Renal pelvis (tissue), 4 donors: ENCODE data around the gene PDZRN3. TPM values are rescaled to one million over a fixed set of nuclear protein-coding genes. Genes with fewer than 3 reads are reported as not detected.

Experiments used
- DNase-seq: peaks from one replicate; pipeline ENCODE4 v3.0.0-alpha.2; 2013
- polyA plus RNA-seq, 3 donors: library from polyadenylated mRNA; unstranded; fragments of 120-200 nt; gene quantifications; one replicate each; pipeline ENCODE4 v1.2.1, GENCODE V29; 2013; ENCODE audit not compliant: insufficient read length in 3 of 3

Gene PDZRN3
- polyA plus RNA-seq, 3 donors: 36.8 to 39.3 (median 37.8) TPM

- no peak for DNase-seq
Measured at GRCh38 chr3:73559749-73560148, 65.0 kb downstream of the PDZRN3 start.

GRCh38 chr3:73558727-73559075 is 66.0 kb downstream of the PDZRN3 start:
- DNase-seq: no peak

DNA sequence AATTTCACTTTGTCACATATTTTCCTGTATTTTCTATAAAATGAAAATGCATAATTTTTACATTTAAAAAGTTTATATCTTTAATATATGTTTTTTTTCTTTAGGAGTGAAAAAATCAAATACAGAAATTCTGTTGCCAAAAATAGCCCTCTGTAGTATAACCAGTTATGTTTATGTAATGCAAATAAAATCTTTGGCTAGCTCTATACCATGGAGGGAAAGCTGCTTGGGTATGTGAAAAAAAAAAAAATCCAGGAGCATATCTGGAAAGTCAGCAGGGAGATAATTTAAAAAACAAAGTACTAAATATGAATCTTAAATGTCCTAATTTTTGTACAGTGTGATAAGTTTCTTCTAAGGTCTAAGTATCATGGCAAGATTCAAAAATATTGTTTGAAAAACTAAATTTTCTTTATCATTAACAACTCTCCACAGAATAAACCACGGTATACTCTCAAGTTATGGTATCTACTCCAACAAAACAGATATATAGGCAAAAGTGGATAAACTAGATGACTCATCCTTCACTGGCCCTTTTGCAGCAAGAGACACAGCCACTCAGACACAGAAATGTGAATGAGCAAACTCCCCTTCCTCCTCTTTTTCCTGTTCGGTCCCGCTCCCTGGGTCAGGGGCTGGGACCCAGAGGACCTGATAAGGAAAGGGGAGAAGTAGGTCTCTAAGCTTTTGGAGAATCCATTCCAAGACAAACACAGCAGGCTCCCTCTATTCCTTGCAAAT is 66.6 kb downstream of the PDZRN3 start:
- no peak for DNase-seq

DNA sequence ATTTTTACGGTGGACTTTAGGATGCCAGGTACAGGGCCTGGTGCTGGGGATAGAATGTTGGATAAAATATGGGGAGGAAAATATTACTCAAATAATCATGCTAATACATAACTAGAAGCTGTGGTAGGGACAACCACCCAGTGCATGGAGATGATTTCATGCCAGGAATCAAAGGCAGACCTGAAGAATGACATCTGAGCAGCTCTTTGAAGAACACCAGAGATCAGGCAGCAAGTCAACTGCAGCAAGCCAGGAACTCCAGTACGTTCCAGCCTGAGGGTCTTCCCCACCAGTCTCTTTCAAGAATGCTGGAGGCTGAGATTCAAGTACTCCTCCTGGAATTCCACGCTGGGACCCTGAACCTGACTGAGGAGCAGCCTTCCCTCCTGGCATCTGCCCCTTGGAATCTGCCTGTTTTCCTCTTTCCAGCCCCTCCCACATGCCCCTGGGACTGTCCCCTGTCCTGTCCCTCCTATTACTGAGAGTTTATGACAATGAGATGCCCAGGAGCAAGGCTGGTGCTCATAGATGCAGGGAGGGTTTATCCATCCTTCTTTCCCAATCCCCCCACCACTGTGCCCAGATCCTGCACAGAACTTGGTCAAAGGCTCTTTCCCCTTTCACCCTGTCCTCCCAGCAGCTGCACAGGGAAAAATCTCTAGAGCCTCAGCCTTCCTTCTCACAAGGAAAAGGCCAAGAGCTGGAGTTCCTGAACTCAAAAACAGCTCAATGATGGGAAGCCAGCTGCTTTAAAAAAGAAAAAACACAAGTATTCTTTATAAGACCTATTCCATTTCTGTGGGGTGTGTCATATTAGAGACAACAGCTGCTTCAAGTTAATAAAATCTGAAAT is 68.0 kb downstream of the PDZRN3 start:
- no peak for DNase-seq

DNA sequence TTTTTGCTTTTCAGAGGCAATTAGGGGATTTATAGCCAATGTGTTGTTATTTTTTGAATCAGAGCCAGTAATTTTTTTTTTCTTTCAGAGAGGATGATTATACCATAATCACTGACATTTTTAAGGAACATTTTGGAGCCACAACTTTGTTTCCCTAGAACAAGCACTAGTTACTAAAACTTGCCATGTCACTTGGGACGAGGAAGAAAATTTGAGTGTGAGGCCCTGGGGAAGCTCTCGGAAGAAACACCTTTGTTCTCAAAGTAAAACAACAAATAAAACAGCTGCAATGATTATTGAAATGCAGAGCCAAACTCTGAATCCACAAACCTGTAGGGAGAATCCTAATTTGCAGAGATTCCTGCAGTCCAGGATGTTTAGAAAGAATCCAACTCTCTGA is 69.7 kb downstream of the PDZRN3 start:
- DNase-seq: no peak

DNA sequence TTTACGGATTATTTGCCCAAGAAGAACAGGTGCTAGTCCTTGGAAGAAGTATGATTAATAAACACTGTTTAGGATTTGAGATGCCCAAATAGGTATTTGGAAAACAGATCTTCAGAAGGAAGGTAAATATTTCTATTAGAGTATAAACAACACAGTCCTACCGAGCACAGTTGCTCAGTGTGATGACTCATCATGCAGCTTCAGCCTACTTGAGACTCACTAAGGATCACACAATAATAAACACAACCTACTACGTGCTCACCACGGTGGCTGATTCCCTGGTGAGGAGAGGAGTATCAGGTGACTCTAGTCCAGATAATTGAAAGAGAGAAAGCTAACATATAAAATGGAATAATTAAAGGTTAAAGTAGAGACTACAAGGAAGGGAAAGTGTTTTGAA is 72.0 kb downstream of the PDZRN3 start:
- no peak for DNase-seq

GRCh38 chr3:73550032-73550431 is 74.7 kb downstream of the PDZRN3 start:
- DNase-seq: no peak

- DNase-seq: no peak
Measured at GRCh38 chr3:73549051-73549600, 75.6 kb downstream of the PDZRN3 start.

DNA sequence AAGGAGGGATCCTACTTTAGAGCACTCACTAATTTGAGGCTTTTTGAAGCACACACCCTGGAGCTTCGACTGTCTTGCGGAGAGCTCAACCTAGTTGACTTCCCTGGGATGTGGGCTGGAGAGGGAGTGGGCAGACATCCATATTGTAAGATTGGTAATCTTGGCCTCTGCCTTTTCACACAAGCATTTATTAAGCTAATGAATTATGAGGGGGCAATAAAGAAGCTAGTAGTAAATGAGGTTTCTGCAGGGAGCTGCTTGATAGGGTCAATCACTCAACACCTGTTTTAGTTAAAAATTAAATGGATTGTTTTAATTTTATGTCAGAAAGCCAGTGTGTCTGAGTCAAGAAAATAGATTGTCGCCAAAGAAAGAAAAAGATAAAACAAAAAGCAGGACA is 76.3 kb downstream of the PDZRN3 start:
- DNase-seq: no peak

DNA sequence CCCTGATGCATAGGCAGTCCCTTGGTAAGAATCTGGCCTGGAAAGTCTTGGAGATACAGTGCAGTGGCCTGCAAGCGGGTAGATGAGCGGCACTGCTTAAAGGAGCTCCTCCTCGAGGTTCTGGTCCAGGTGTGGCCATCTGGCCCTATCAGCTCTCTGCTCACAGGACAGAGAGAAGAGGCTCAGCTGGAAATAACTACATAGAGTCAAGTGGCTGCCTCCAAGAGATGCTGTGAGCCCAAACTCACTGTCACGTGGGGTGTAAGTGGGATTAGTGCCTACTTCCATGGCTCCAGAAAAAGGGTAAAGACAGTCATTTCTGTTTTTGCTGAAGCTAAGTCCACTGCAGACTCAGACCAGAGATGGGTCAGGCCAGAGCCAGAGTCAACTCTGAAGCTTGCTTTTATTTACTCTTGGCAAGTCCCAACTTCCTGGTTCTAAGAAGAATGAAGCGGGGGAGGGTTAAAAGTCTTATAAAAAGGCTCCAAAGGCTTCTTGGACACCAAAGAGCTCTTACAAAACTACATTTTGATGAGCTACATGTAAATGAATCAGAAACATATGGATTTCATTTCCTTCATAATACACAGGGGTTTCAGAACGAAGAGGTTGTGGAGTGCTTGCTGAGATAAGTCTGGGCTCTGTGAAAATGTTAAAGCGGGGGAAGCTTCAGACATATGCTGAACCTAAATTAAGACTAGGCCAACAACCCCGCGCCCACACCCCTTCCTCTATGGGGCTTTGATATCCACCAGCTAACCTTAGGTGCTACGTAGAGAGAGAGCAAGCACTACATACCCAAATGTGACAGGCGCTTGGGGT is 77.1 kb downstream of the PDZRN3 start:
- DNase-seq: peak; percentile 66

DNA sequence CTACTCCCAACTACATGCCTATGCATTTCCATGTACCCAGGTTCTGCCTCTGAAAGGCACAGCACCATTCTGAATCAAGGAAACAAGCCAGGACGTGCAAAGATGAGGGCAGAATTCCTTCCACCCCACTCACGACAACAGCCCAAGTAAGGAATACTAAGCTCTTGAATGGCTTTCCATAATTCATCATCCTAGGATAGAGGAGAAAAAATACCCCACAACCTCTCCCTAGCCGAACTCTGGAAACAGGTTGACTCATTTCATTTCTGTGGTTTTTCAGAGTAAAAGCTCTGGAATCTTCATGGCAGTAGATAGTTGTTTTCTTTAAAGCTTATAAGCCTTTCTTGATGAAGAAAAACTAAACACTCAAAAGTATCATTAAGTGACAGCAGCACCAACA is 77.8 kb downstream of the PDZRN3 start:
- no peak for DNase-seq

- no peak for DNase-seq
Measured at GRCh38 chr3:73543412-73543811, 81.3 kb downstream of the PDZRN3 start.

- DNase-seq: no peak
Measured at GRCh38 chr3:73542136-73542535, 82.6 kb downstream of the PDZRN3 start.

GRCh38 chr3:73540969-73541740 is 83.6 kb downstream of the PDZRN3 start:
- no peak for DNase-seq

DNA sequence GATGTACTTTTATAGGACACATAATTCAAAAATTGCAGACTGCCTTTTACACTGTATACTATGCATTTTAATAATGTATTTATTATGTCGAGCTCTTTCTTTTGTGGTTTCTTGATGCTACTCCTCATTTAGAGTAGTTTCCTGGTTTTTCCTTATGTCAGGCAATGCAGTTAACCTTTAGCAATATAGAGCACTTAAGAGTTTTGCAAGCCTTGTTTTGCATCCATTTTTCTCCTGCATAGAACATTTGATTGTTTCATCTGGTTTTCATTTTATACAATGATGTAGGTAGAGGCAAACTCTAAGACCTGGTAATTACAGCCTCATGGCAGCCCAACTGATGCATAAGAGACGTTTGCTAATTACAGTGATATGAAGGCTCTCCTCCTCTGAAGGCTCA is 86.3 kb downstream of the PDZRN3 start:
- DNase-seq: no peak

- DNase-seq: no peak
Measured at GRCh38 chr3:73536952-73537351, 87.8 kb downstream of the PDZRN3 start.

GRCh38 chr3:73536336-73536895 is 88.3 kb downstream of the PDZRN3 start:
- no peak for DNase-seq

- no peak for DNase-seq
Measured at GRCh38 chr3:73535931-73536330, 88.8 kb downstream of the PDZRN3 start.

- DNase-seq: no peak
Measured at GRCh38 chr3:73535137-73535536, 89.6 kb downstream of the PDZRN3 start.

DNA sequence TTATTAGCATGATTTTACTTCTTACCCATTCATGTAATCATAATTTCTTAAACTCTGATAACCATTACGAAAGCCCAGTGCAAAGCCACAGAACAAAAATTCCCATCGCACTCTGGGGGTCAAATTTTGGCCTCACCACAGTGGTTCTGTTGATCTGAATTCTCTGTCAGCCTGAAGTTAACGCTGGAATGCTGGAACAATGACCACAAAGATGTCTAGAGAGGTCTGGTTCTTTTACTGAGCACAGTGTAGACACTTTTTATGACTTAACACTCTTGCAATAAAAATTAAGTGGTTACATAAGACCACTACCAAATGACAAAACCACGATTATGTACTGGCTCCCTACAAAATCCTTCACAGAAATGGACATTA is 94.7 kb downstream of the PDZRN3 start:
- DNase-seq: no peak
